ENCODE measurements around the gene IFFO2. TPM values are rescaled to one million over a fixed set of nuclear protein-coding genes. Genes with fewer than 3 reads are reported as not detected.

The IFFO2 gene
- total RNA-seq, 2 donors from 2014 or later, result 24.8 to 27.7 TPM

GRCh38 chr1:18861590-18861989 is 94.9 kb downstream of the IFFO2 start:
- no peak overlapping the region for H3K4me3 ChIP-seq
- DNase-seq (ENCODE audit: low spot score) (no peak), ATAC-seq (ENCODE audit: insufficient number of reproducible peaks, low FRiP score, low read depth) (no peak)
- no peaks in the 10 kb centered on the region for H3K36me3 ChIP-seq
- no peaks in the 10 kb centered on the region for H3K9me3 ChIP-seq
- TF ChIP-seq CTCF (IDR thresholded peaks at IDR 0.05), result no peak
- no peak overlapping the region for H3K27ac ChIP-seq
- H3K4me1 ChIP-seq (ENCODE audit: control insufficient read depth in 1 of 2, low read depth in 2 of 2), result no peaks in the 10 kb centered on the region
- no peaks in the 10 kb centered on the region for H3K27me3 ChIP-seq (replicated peaks; ENCODE audit: insufficient read depth)

GRCh38 chr1:18861082-18861481 is 95.4 kb downstream of the IFFO2 start:
- H3K9me3 ChIP-seq, result no peaks in the 10 kb centered on the region
- no peaks in the 10 kb centered on the region for H3K27me3 ChIP-seq (replicated peaks; ENCODE audit: insufficient read depth)
- H3K27ac ChIP-seq, result no peak overlapping the region
- no peak for TF ChIP-seq CTCF (IDR thresholded peaks at IDR 0.05)
- H3K4me1 ChIP-seq (ENCODE audit: control insufficient read depth in 1 of 2, low read depth in 2 of 2), result no peaks in the 10 kb centered on the region
- no peaks in the 10 kb centered on the region for H3K36me3 ChIP-seq
- no peak for DNase-seq (ENCODE audit: low spot score)
- ATAC-seq (ENCODE audit: insufficient number of reproducible peaks, low FRiP score, low read depth), result no peak
- H3K4me3 ChIP-seq, result no peak overlapping the region

GRCh38 chr1:18859560-18859959 is 96.9 kb downstream of the IFFO2 start, which contains the start of gene TAS1R2:
TAS1R2 (minus strand) TSS chr1:18859660; CDS start chr1:18859660, 0 bp downstream.
- DNase-seq (ENCODE audit: low spot score), result no peak

GRCh38 chr1:18858070-18858688 is 98.3 kb downstream of the IFFO2 start:
- H3K4me3 ChIP-seq, result no peak overlapping the region
- H3K27ac ChIP-seq, result no peak overlapping the region
- H3K9me3 ChIP-seq, result no peaks in the 10 kb centered on the region
- H3K36me3 ChIP-seq, result no peaks in the 10 kb centered on the region
- H3K27me3 ChIP-seq (replicated peaks; ENCODE audit: insufficient read depth), result no peaks in the 10 kb centered on the region
- no peaks in the 10 kb centered on the region for H3K4me1 ChIP-seq (ENCODE audit: control insufficient read depth in 1 of 2, low read depth in 2 of 2)
- TF ChIP-seq CTCF (IDR thresholded peaks at IDR 0.05), result no peak
- no peak for DNase-seq (ENCODE audit: low spot score)
- no peak for ATAC-seq (ENCODE audit: insufficient number of reproducible peaks, low FRiP score, low read depth)

More at GRCh38 chr1:18859560-18859959, 96.9 kb downstream of the IFFO2 start, which contains the start of gene TAS1R2:
- Histone ChIP-seq H3K27me3 (replicated peaks; ENCODE audit: insufficient read depth) (no peaks in the 10 kb centered on the region), H3K4me1 (ENCODE audit: control insufficient read depth in 1 of 2, low read depth in 2 of 2) (no peaks in the 10 kb centered on the region), H3K4me3 (no peak within 1 kb of the TSS), H3K27ac (no peak within 1 kb of the TSS), H3K9me3 (no peaks in the 10 kb centered on the region), H3K36me3 (no peaks in the 10 kb centered on the region)
- no peak for TF ChIP-seq CTCF (IDR thresholded peaks at IDR 0.05)
- ATAC-seq (ENCODE audit: insufficient number of reproducible peaks, low FRiP score, low read depth), result no peak

- Histone ChIP-seq H3K9me3 (no peaks in the 10 kb centered on the region), H3K4me1 (ENCODE audit: control insufficient read depth in 1 of 2, low read depth in 2 of 2) (no peaks in the 10 kb centered on the region), H3K4me3 (no peak overlapping the region), H3K27ac (no peak overlapping the region), H3K27me3 (replicated peaks; ENCODE audit: insufficient read depth) (no peaks in the 10 kb centered on the region), H3K36me3 (no peaks in the 10 kb centered on the region)
- TF ChIP-seq CTCF (IDR thresholded peaks at IDR 0.05), result no peak
- DNase-seq (ENCODE audit: low spot score), result no peak
- no peak for ATAC-seq (ENCODE audit: insufficient number of reproducible peaks, low FRiP score, low read depth)
Observed at GRCh38 chr1:18856435-18856834, 100.0 kb downstream of the IFFO2 start.
